ENCODE results near the gene LHFPL6.

GRCh38 chr13:39494633-39495032 is 108.4 kb downstream of the LHFPL6 start:
- TF ChIP-seq BCL3 (IDR thresholded peaks at IDR 0.05) (no peak), POLR2A (IDR thresholded peaks at IDR 0.05; ENCODE audit: low read length) (no peak), CTCF (IDR thresholded peaks at IDR 0.05) (no peak), EP300 (IDR thresholded peaks at IDR 0.05) (no peak)
